PC-9 (cell line): ENCODE data around the gene MGAT5. TPM values are rescaled to one million over a fixed set of nuclear protein-coding genes. Genes with fewer than 3 reads are reported as not detected.

ENCODE experiments used
- BruUV-seq: library from RNA; stranded (reverse); fragments of 400-500 nt; replicated peaks from 2 replicates; lab custom pipeline; 2021; lab: Mats Ljungman, UMichigan
- CTCF ChIA-PET: fragments of 300-600 bp; sonication (Branson Sonifier 250); formaldehyde crosslinking; loops from one replicate; lab custom pipeline; 2022; ENCODE audit warnings: antibody characterized with exemption; lab: Charles Lee
- POLR2A ChIA-PET: fragments of 300-600 bp; sonication (Branson Sonifier 250); formaldehyde crosslinking; loops from one replicate; lab custom pipeline; 2022; ENCODE audit warnings: antibody characterized with exemption; ENCODE audit not compliant: unreplicated experiment; lab: Charles Lee
- DNase-seq, 2 experiments: peaks; one replicate each; pipeline versions ENCODE4 v3.0.0 to v3.0.0-alpha.2; 2015 to 2022; ENCODE audit warnings: mixed read lengths in 1 of 2
- H2AFZ ChIP-seq: fragments of 200-600 bp; sonication (generic); 2 replicates; pipeline ENCODE4 v1.8.1; 2017; ENCODE audit warnings: antibody characterized with exemption
- H3F3A ChIP-seq: fragments of 200-600 bp; sonication (generic); 2 replicates; pipeline ENCODE4 v1.8.1; 2017; ENCODE audit warnings: antibody characterized with exemption, mild to moderate bottlenecking, low read depth; ENCODE audit not compliant: insufficient read depth
- H3K27ac ChIP-seq: fragments of 200-600 bp; sonication (generic); 2 replicates; pipeline ENCODE4 v1.6.1; 2016; ENCODE audit warnings: mixed run types
- H3K27me3 ChIP-seq: fragments of 200-600 bp; sonication (generic); 2 replicates; pipeline ENCODE4 v1.6.1; 2016; ENCODE audit warnings: low read depth, mixed run types; ENCODE audit not compliant: insufficient read depth
- H3K36me3 ChIP-seq: fragments of 200-600 bp; sonication (generic); 2 replicates; pipeline ENCODE4 v1.6.1; 2016; ENCODE audit warnings: low read depth, mixed run types
- H3K4me1 ChIP-seq: fragments of 200-600 bp; sonication (generic); replicated peaks from 2 replicates; pipeline ENCODE4 v1.6.1; 2016; ENCODE audit warnings: mixed run types; ENCODE audit not compliant: insufficient read depth
- H3K4me2 ChIP-seq: fragments of 200-600 bp; sonication (generic); 2 replicates; pipeline ENCODE4 v1.6.1; 2017; ENCODE audit warnings: mixed run types
- H3K4me3 ChIP-seq: fragments of 200-600 bp; sonication (generic); 2 replicates; pipeline ENCODE4 v1.6.1; 2016; ENCODE audit warnings: mixed run types
- H3K79me2 ChIP-seq: fragments of 200-600 bp; sonication (generic); 2 replicates; pipeline ENCODE4 v1.6.1; 2017; ENCODE audit warnings: low read depth, mixed run types
- H3K9me2 ChIP-seq: fragments of 200-600 bp; sonication (generic); 2 replicates; pipeline ENCODE4 v1.8.1; 2017; ENCODE audit warnings: mild to moderate bottlenecking; ENCODE audit not compliant: insufficient read depth
- H3K9me3 ChIP-seq: fragments of 200-600 bp; sonication (generic); 2 replicates; pipeline ENCODE4 v1.8.1; 2016; ENCODE audit warnings: low read depth; ENCODE audit not compliant: insufficient read depth
- H4K20me1 ChIP-seq: fragments of 200-600 bp; sonication (generic); 2 replicates; pipeline ENCODE4 v1.8.1; 2017; ENCODE audit not compliant: insufficient read depth
- CTCF ChIP-seq: fragments of 200-600 bp; sonication (generic); conservative IDR thresholded peaks from 2 replicates; pipeline ENCODE4 v1.6.1; 2017; ENCODE audit warnings: mixed run types, antibody characterized with exemption, mild to moderate bottlenecking, moderate library complexity
- EZH2 ChIP-seq: fragments of 200-600 bp; sonication (generic); IDR thresholded peaks from 2 replicates; pipeline ENCODE4 v1.8.0; 2017; ENCODE audit warnings: antibody characterized with exemption, low read depth
- intact Hi-C: fragments of 100-400 bp; cut with micrococcal nuclease; formaldehyde crosslinking; loops from one replicate; pipeline ENCODE4 v1.10.0; 2022; ENCODE audit not compliant: unreplicated experiment
- total RNA-seq: library from RNA; stranded (reverse); gene quantifications from 2 replicates; pipeline ENCODE4 v1.2.3, GENCODE V29; 2021

Gene MGAT5
- total RNA-seq, 1 experiment from 2014 or later, result 33.5 TPM

GRCh38 chr2:134341476-134341875 is 87.6 kb downstream of the MGAT5 start:
- DNase-seq, result no peak
- H3F3A ChIP-seq, result no peaks in the 10 kb centered on the region
- H3K79me2 ChIP-seq, result no peaks in the 10 kb centered on the region
- H3K27me3 ChIP-seq, result no peaks in the 10 kb centered on the region
- H2AFZ ChIP-seq, result no peak overlapping the region
- BruUV-seq, result no TSS peak
- intact Hi-C loops, result no loop called here
- no peak overlapping the region for H3K4me2 ChIP-seq
- POLR2A ChIA-PET, result no interaction called here
- no peak overlapping the region for H3K4me3 ChIP-seq
- TF ChIP-seq CTCF (no peak), EZH2 (no peak)
- CTCF ChIA-PET, result no interaction called here
- H3K36me3 ChIP-seq, result no peaks in the 10 kb centered on the region
- H4K20me1 ChIP-seq, result no peaks in the 10 kb centered on the region
- H3K4me1 ChIP-seq, result no peaks in the 10 kb centered on the region
- no peaks in the 10 kb centered on the region for H3K9me2 ChIP-seq
- H3K9me3 ChIP-seq, result no peaks in the 10 kb centered on the region
- no peak overlapping the region for H3K27ac ChIP-seq

- Histone ChIP-seq H3K4me1 (no peaks in the 10 kb centered on the region), H2AFZ (no peak overlapping the region), H3K36me3 (no peaks in the 10 kb centered on the region), H3K4me2 (no peak overlapping the region), H3K27me3 (no peaks in the 10 kb centered on the region), H3F3A (no peaks in the 10 kb centered on the region), H3K4me3 (no peak overlapping the region), H3K9me3 (no peaks in the 10 kb centered on the region), H3K9me2 (no peaks in the 10 kb centered on the region), H3K27ac (no peak overlapping the region), H4K20me1 (no peaks in the 10 kb centered on the region), H3K79me2 (no peaks in the 10 kb centered on the region)
- CTCF ChIA-PET, result no interaction called here
- POLR2A ChIA-PET, result interaction anchor here (0.6 kb wide), 1 partner anchor 50 kb away, joined by 8 read pairs; no protein-coding TSS in a partner anchor
- DNase-seq, result no peak
- intact Hi-C loops, result no loop called here
- BruUV-seq, result no TSS peak
- TF ChIP-seq CTCF (no peak), EZH2 (no peak)
Observed at GRCh38 chr2:134344954-134345697, 91.3 kb downstream of the MGAT5 start.

- POLR2A ChIA-PET, result no interaction called here
- Histone ChIP-seq H3F3A (no peaks in the 10 kb centered on the region), H3K27me3 (no peaks in the 10 kb centered on the region), H3K4me3 (no peak overlapping the region), H3K27ac (no peak overlapping the region), H4K20me1 (no peaks in the 10 kb centered on the region), H3K36me3 (no peaks in the 10 kb centered on the region), H3K4me1 (no peaks in the 10 kb centered on the region), H2AFZ (no peak overlapping the region), H3K9me2 (no peaks in the 10 kb centered on the region), H3K4me2 (no peak overlapping the region), H3K79me2 (no peaks in the 10 kb centered on the region), H3K9me3 (no peaks in the 10 kb centered on the region)
- TF ChIP-seq CTCF (no peak), EZH2 (no peak)
- CTCF ChIA-PET, result no interaction called here
- BruUV-seq, result no TSS peak
- intact Hi-C loops, result no loop called here
- no peak for DNase-seq
Observed at GRCh38 chr2:134346141-134346540, 92.3 kb downstream of the MGAT5 start.
